KMS-11 (cell line): ENCODE measurements around the gene C5orf52.

ENCODE experiments used
- H2AFZ ChIP-seq: fragments of 200-600 bp; sonication (generic); 2 replicates; pipeline ENCODE4 v1.6.1; 2016; ENCODE audit warnings: antibody characterized with exemption, mixed run types, low read depth
- H3K27ac ChIP-seq: fragments of 200-600 bp; sonication (generic); 2 replicates; pipeline ENCODE4 v1.6.1; 2016; ENCODE audit warnings: mild to moderate bottlenecking, mixed run types
- H3K27me3 ChIP-seq: fragments of 200-600 bp; sonication (generic); 2 replicates; pipeline ENCODE4 v1.6.1; 2017; ENCODE audit warnings: mild to moderate bottlenecking, low read depth, mixed run types, moderate library complexity; ENCODE audit not compliant: insufficient read depth
- H3K36me3 ChIP-seq: fragments of 200-600 bp; sonication (generic); 2 replicates; pipeline ENCODE4 v1.6.1; 2017; ENCODE audit warnings: mild to moderate bottlenecking, mixed run types; ENCODE audit not compliant: insufficient read depth
- H3K4me1 ChIP-seq: fragments of 200-600 bp; sonication (generic); 2 replicates; pipeline ENCODE4 v1.6.1; 2016; ENCODE audit warnings: mild to moderate bottlenecking, low read depth, mixed run types; ENCODE audit not compliant: poor library complexity, severe bottlenecking
- H3K4me2 ChIP-seq: fragments of 200-600 bp; sonication (generic); 2 replicates; pipeline ENCODE4 v1.7.0; 2016; ENCODE audit warnings: mild to moderate bottlenecking, mixed run types
- H3K4me3 ChIP-seq: fragments of 200-600 bp; sonication (generic); IDR thresholded peaks from 2 replicates; pipeline ENCODE4 v1.6.1; 2017; ENCODE audit warnings: low read depth, low read length, mixed read lengths; ENCODE audit not compliant: insufficient read depth
- H3K79me2 ChIP-seq: fragments of 200-600 bp; sonication (generic); 2 replicates; pipeline ENCODE4 v1.6.1; 2016; ENCODE audit warnings: low read depth, mixed run types; ENCODE audit not compliant: insufficient read depth
- H3K9ac ChIP-seq: fragments of 200-600 bp; sonication (generic); 2 replicates; pipeline ENCODE4 v1.6.1; 2016; ENCODE audit warnings: mild to moderate bottlenecking, mixed run types
- H4K20me1 ChIP-seq: fragments of 200-600 bp; sonication (generic); 2 replicates; pipeline ENCODE4 v1.6.1; 2016; ENCODE audit warnings: mild to moderate bottlenecking, mixed run types; ENCODE audit not compliant: insufficient read depth
- CTCF ChIP-seq: fragments of 200-600 bp; sonication (generic); conservative IDR thresholded peaks from 2 replicates; pipeline ENCODE4 v1.6.1; 2017; ENCODE audit warnings: low read depth, mild to moderate bottlenecking, antibody characterized with exemption, low read length, moderate library complexity, mixed read lengths

Gene C5orf52

GRCh38 chr5:157708866-157709265 lies 37.5 kb downstream of the C5orf52 start:
- H3K27me3 ChIP-seq: no peaks in the 10 kb centered on the region
- H4K20me1 ChIP-seq: no peaks in the 10 kb centered on the region
- H3K4me1 ChIP-seq: no peaks in the 10 kb centered on the region
- H3K9ac ChIP-seq: no peak overlapping the region
- no peak overlapping the region for H3K27ac ChIP-seq
- TF ChIP-seq CTCF: no peak
- H3K4me3 ChIP-seq: no peak overlapping the region
- no peak overlapping the region for H3K4me2 ChIP-seq
- H2AFZ ChIP-seq: no peak overlapping the region
- no peaks in the 10 kb centered on the region for H3K36me3 ChIP-seq
- H3K79me2 ChIP-seq: no peaks in the 10 kb centered on the region

GRCh38 chr5:157709346-157709745 lies 38.0 kb downstream of the C5orf52 start:
- Histone ChIP-seq H4K20me1 (no peaks in the 10 kb centered on the region), H2AFZ (no peak overlapping the region), H3K4me3 (no peak overlapping the region), H3K4me1 (no peaks in the 10 kb centered on the region), H3K4me2 (no peak overlapping the region), H3K79me2 (no peaks in the 10 kb centered on the region), H3K27me3 (no peaks in the 10 kb centered on the region), H3K36me3 (no peaks in the 10 kb centered on the region), H3K27ac (no peak overlapping the region), H3K9ac (no peak overlapping the region)
- TF ChIP-seq CTCF: no peak

- Histone ChIP-seq H3K36me3 (no peaks in the 10 kb centered on the region), H3K27me3 (no peaks in the 10 kb centered on the region), H2AFZ (no peak overlapping the region), H3K27ac (no peak overlapping the region), H4K20me1 (no peaks in the 10 kb centered on the region), H3K9ac (no peak overlapping the region), H3K79me2 (no peaks in the 10 kb centered on the region), H3K4me2 (no peak overlapping the region), H3K4me1 (no peaks in the 10 kb centered on the region), H3K4me3 (no peak overlapping the region)
- TF ChIP-seq CTCF: no peak
Observed at GRCh38 chr5:157710431-157710830, 39.1 kb downstream of the C5orf52 start.

- no peaks in the 10 kb centered on the region for H3K27me3 ChIP-seq
- no peak overlapping the region for H3K4me3 ChIP-seq
- H3K36me3 ChIP-seq: no peaks in the 10 kb centered on the region
- no peak overlapping the region for H3K27ac ChIP-seq
- H3K4me1 ChIP-seq: no peaks in the 10 kb centered on the region
- no peak overlapping the region for H3K9ac ChIP-seq
- H2AFZ ChIP-seq: no peak overlapping the region
- H3K79me2 ChIP-seq: no peaks in the 10 kb centered on the region
- no peak for TF ChIP-seq CTCF
- H4K20me1 ChIP-seq: no peaks in the 10 kb centered on the region
- no peak overlapping the region for H3K4me2 ChIP-seq
Observed at GRCh38 chr5:157710882-157711281, 39.5 kb downstream of the C5orf52 start.
